Body of pancreas (tissue), 4 donors: ENCODE results near the gene UBE2V1. TPM values are rescaled to one million over a fixed set of nuclear protein-coding genes. Genes with fewer than 3 reads are reported as not detected.

ENCODE experiments used
- ATAC-seq: fragments of 150-250 bp; one replicate; pipeline ENCODE4 v1.9.1; 2016
- DNase-seq, 4 donors: peaks; one replicate each; pipeline ENCODE4 v3.0.0-alpha.2; 2019
- H3K27ac ChIP-seq, 4 donors: fragments of 200-600 bp; sonication (generic); 1 replicate in 3 of 4; 2 replicates in 1 of 4; pipeline versions ENCODE4 v1.5.1 to v1.6.1; 2016 to 2019; ENCODE audit warnings: mild to moderate bottlenecking in 1 of 4, mixed read lengths in 1 of 4, moderate library complexity in 1 of 4
- H3K27me3 ChIP-seq, 2 donors: fragments of 200-600 bp; sonication (generic); one replicate each; pipeline ENCODE4 v1.6.0; 2016; ENCODE audit warnings: mild to moderate bottlenecking in 1 of 2
- H3K36me3 ChIP-seq, 2 donors: fragments of 200-600 bp; sonication (generic); replicated peaks in 1 of 2; 2 replicates each; pipeline ENCODE4 v1.5.1; 2016; ENCODE audit warnings: low read depth in 2 of 2; ENCODE audit not compliant: insufficient read depth in 1 of 2
- H3K4me1 ChIP-seq: fragments of 200-600 bp; sonication (generic); one replicate; pipeline ENCODE4 v1.6.0; 2016
- H3K4me3 ChIP-seq, 2 donors: fragments of 200-600 bp; sonication (generic); 1 replicate in 1 of 2; 2 replicates in 1 of 2; pipeline ENCODE4 v1.5.1; 2016 to 2019
- H3K9me3 ChIP-seq, 3 donors: fragments of 200-600 bp; sonication (generic); 1 replicate in 2 of 3; 2 replicates in 1 of 3; pipeline ENCODE4 v1.5.1; 2016
- CTCF ChIP-seq, 7 experiments: fragments of 450-650 bp in 4 of 7; fragments of 200-600 bp in 3 of 7; sonication (generic) in 3 of 7; IDR thresholded peaks; one replicate each; pipeline ENCODE4 v1.5.1; 2016 to 2019; ENCODE audit warnings: antibody characterized with exemption in 7 of 7
- POLR2A ChIP-seq, 3 donors: fragments of 450-650 bp; IDR thresholded peaks; one replicate each; pipeline ENCODE4 v1.6.1; 2016; ENCODE audit warnings: antibody characterized with exemption in 3 of 3, mild to moderate bottlenecking in 2 of 3
- WGBS, 2 donors: methylation state at CpG; one replicate each; pipeline ENCODE4 v1.1.5; 2017; 5-methylcytosine and 5-hydroxymethylcytosine counted together
- intact Hi-C: fragments of 100-400 bp; cut with DNase I; formaldehyde crosslinking; loops from one replicate; pipeline ENCODE4 v1.15.1; 2023
- total RNA-seq, 2 donors: library from RNA; depleted of rRNA; stranded (reverse); fragments of >200 nt; gene quantifications; one replicate each; pipeline ENCODE4 v1.1.0, GENCODE V29; 2016

The UBE2V1 gene
- total RNA-seq, 2 donors from 2014 or later, result 42.0 to 43.8 TPM

- Histone ChIP-seq H3K4me1 (no peaks in the 10 kb centered on the region), H3K9me3 (no peaks in the 10 kb centered on the region), H3K4me3 (no peak overlapping the region), H3K27ac (no peak overlapping the region), H3K27me3 (no peaks in the 10 kb centered on the region), H3K36me3 (no peaks in the 10 kb centered on the region)
- ATAC-seq, result no peak
- WGBS, 2 donors, result 75 to 80% methylated on average over 5 to 6 of the region's 6 CpGs
- TF ChIP-seq POLR2A (IDR thresholded peaks at IDR 0.05), result no peak
- TF ChIP-seq CTCF (IDR thresholded peaks at IDR 0.05), result no peak
- intact Hi-C loops, result no loop called here
- no peak for DNase-seq
These were observed 51.6 kb downstream of the UBE2V1 start for GRCh38 chr20:50061151-50062005.

- no peak overlapping the region for H3K4me3 ChIP-seq
- no peaks in the 10 kb centered on the region for H3K36me3 ChIP-seq
- DNase-seq (no peak), ATAC-seq (no peak)
- WGBS, 2 donors, result 72 to 73% methylated on average over 8 to 10 of the region's 11 CpGs
- peaks cover 5% of the 10 kb centered on the region for H3K4me1 ChIP-seq
- no peaks in the 10 kb centered on the region for H3K27me3 ChIP-seq
- H3K9me3 ChIP-seq, result no peaks in the 10 kb centered on the region
- no peak overlapping the region for H3K27ac ChIP-seq
- TF ChIP-seq POLR2A (IDR thresholded peaks at IDR 0.05) (no peak), CTCF (IDR thresholded peaks at IDR 0.05) (no peak)
- intact Hi-C loops, result no loop called here
These were observed 54.1 kb downstream of the UBE2V1 start for GRCh38 chr20:50058662-50059402.

- TF ChIP-seq CTCF (IDR thresholded peaks at IDR 0.05) (no peak), POLR2A (IDR thresholded peaks at IDR 0.05) (no peak)
- no peak for ATAC-seq
- H3K36me3 ChIP-seq, result no peaks in the 10 kb centered on the region
- H3K4me3 ChIP-seq, result no peak overlapping the region
- H3K27ac ChIP-seq, result no peak overlapping the region
- no peaks in the 10 kb centered on the region for H3K27me3 ChIP-seq
- no peak for DNase-seq
- no peaks in the 10 kb centered on the region for H3K9me3 ChIP-seq
- intact Hi-C loops, result no loop called here
- peaks cover 5% of the 10 kb centered on the region for H3K4me1 ChIP-seq
- 60 to 100% methylated on average over 1 of the region's 1 CpG for WGBS, 2 donors
These were observed 55.3 kb downstream of the UBE2V1 start for GRCh38 chr20:50057714-50058053.

GRCh38 chr20:50056951-50057713 is 55.8 kb downstream of the UBE2V1 start:
- Histone ChIP-seq H3K36me3 (no peaks in the 10 kb centered on the region), H3K4me1 (peaks cover 5% of the 10 kb centered on the region), H3K9me3 (no peaks in the 10 kb centered on the region), H3K27ac (no peak overlapping the region), H3K4me3 (no peak overlapping the region), H3K27me3 (no peaks in the 10 kb centered on the region)
- TF ChIP-seq POLR2A (IDR thresholded peaks at IDR 0.05), result no peak
- DNase-seq (no peak), ATAC-seq (no peak)
- WGBS, 2 donors, result 87 to 89% methylated on average over 12 to 21 of the region's 21 CpGs
- intact Hi-C loops, result no loop called here

- no peak for DNase-seq
- intact Hi-C loops, result no loop called here
- H3K27ac ChIP-seq, result no peak overlapping the region
- H3K4me3 ChIP-seq, result no peak overlapping the region
- no peaks in the 10 kb centered on the region for H3K9me3 ChIP-seq
- 85 to 88% methylated on average over 9 of the region's 9 CpGs for WGBS, 2 donors
- no peaks in the 10 kb centered on the region for H3K27me3 ChIP-seq
- H3K4me1 ChIP-seq, result peaks cover 5% of the 10 kb centered on the region
- no peak for ATAC-seq
- H3K36me3 ChIP-seq, result no peaks in the 10 kb centered on the region
- TF ChIP-seq POLR2A (IDR thresholded peaks at IDR 0.05), result no peak
- no peak for TF ChIP-seq CTCF (IDR thresholded peaks at IDR 0.05)
These were observed 56.5 kb downstream of the UBE2V1 start for GRCh38 chr20:50056408-50056926.
